K562 (cell line): ENCODE results near the gene PLXNB1. TPM values are rescaled to one million over a fixed set of nuclear protein-coding genes. Genes with fewer than 3 reads are reported as not detected.

Source experiments
- ATF1 ChIP-seq, 2 experiments: fragments of 450-650 bp in 1 of 2; IDR thresholded peaks; 2 replicates each; pipeline ENCODE4 v1.6.1; 2016; ENCODE audit warnings: missing compliant biosample characterization in 1 of 2, missing genetic modification characterization in 1 of 2
- CBFA2T2 ChIP-seq: fragments of 450-650 bp; conservative IDR thresholded peaks from 2 replicates; pipeline ENCODE4 v1.6.1; 2017; ENCODE audit warnings: mild to moderate bottlenecking
- KLF6 ChIP-seq: fragments of 250-450 bp; sonication (Bioruptor Pico); IDR thresholded peaks from 2 replicates; pipeline ENCODE4 v1.4.0; 2020; ENCODE audit warnings: mild to moderate bottlenecking, moderate library complexity, borderline replicate concordance
- LARP7 ChIP-seq: fragments of 450-650 bp; IDR thresholded peaks from 2 replicates; pipeline ENCODE4 v1.6.1; 2016
- NFIX ChIP-seq: fragments of 250-450 bp; sonication (Bioruptor Pico); IDR thresholded peaks from 2 replicates; pipeline ENCODE4 v1.4.0; 2020; ENCODE audit warnings: low read depth, mild to moderate bottlenecking, moderate library complexity
- POLR2A ChIP-seq: fragments of 450-650 bp; conservative IDR thresholded peaks from 2 replicates; pipeline ENCODE4 v1.6.1; 2016
- ZEB2 ChIP-seq: fragments of 450-650 bp; IDR thresholded peaks from 2 replicates; pipeline ENCODE4 v1.6.1; 2016
- polyA plus RNA-seq, 8 experiments: library from polyadenylated mRNA; depleted of rRNA in 4 of 8; stranded (reverse) in 5 of 8; unstranded in 3 of 8; fragments of >200 nt; fragmentation: Nextera tagmentation in 2 of 8; fragmentation: Illumina TruSeq in 1 of 8; extraction: Ambion mirVana in 2 of 8; extraction: Trizol in 1 of 8; gene quantifications; 2 replicates each; pipeline versions ENCODE4 v1.2.1 to v1.2.3, GENCODE V29; 2011 to 2014; ENCODE audit warnings: inconsistent platforms in 1 of 8, missing spikeins in 1 of 8
- total RNA-seq, 7 experiments: library from RNA; depleted of rRNA in 6 of 7; stranded (reverse); fragments of >200 nt in 6 of 7; fragmentation: Illumina TruSeq in 2 of 7; extraction: Trizol in 2 of 7; gene quantifications; 2 replicates each; pipeline versions ENCODE4 v1.2.1 to v1.2.3, GENCODE V29; 2011 to 2021; ENCODE audit warnings: low replicate concordance in 1 of 7
- TF ChIP-seq, protein P1 (sequence below), 2 experiments: fragments of 450-650 bp; formaldehyde crosslinking in 1 of 2; IDR thresholded peaks; 2 replicates each; pipeline versions ENCODE4 v1.4.0 to v1.6.1; 2014 to 2020; ENCODE audit warnings: mild to moderate bottlenecking in 2 of 2, borderline replicate concordance in 1 of 2, low read depth in 1 of 2
- TF ChIP-seq, protein P2 (sequence below): fragments of 250-450 bp; sonication (Bioruptor Pico); IDR thresholded peaks from 2 replicates; pipeline ENCODE4 v1.4.0; 2020; ENCODE audit warnings: mild to moderate bottlenecking, moderate library complexity
- TF ChIP-seq, protein P3 (sequence below): sonication (generic); formaldehyde crosslinking; IDR thresholded peaks from 2 replicates; pipeline ENCODE4 v1.8.0; 2023; ENCODE audit warnings: mild to moderate bottlenecking, missing genetic modification reagents

The PLXNB1 gene
- total and polyA plus RNA-seq, 9 of the 15 experiments (the other 6 are each of a cell fraction or from before 2014, with no cell fraction given) = 0.17 to 17.4 (median 6.0) TPM

DNA sequence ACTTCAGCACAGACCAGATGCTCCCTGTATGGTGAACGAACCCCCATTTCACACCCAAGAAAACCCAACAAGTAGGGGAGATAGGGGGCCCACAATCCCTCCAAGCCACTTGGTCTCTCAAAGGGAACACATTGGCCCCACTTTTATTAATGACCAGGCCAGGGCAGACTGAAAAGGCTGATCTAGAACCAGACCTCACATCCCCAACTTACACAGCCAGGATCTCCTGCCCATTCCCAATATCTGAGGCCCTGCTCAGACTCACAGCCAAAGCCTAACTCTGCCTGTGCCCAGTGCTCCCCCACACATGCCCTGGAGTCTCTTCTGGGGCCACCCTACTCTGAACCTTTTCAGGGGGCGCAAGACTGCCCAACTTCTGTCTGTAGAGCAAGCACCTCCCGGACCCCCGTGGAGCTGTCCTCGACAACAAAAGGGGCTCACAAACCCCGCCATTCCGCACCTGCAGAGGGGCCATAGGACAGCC lies 1.8 kb downstream of the PLXNB1 start (continued):
- TF ChIP-seq, protein P1, sequence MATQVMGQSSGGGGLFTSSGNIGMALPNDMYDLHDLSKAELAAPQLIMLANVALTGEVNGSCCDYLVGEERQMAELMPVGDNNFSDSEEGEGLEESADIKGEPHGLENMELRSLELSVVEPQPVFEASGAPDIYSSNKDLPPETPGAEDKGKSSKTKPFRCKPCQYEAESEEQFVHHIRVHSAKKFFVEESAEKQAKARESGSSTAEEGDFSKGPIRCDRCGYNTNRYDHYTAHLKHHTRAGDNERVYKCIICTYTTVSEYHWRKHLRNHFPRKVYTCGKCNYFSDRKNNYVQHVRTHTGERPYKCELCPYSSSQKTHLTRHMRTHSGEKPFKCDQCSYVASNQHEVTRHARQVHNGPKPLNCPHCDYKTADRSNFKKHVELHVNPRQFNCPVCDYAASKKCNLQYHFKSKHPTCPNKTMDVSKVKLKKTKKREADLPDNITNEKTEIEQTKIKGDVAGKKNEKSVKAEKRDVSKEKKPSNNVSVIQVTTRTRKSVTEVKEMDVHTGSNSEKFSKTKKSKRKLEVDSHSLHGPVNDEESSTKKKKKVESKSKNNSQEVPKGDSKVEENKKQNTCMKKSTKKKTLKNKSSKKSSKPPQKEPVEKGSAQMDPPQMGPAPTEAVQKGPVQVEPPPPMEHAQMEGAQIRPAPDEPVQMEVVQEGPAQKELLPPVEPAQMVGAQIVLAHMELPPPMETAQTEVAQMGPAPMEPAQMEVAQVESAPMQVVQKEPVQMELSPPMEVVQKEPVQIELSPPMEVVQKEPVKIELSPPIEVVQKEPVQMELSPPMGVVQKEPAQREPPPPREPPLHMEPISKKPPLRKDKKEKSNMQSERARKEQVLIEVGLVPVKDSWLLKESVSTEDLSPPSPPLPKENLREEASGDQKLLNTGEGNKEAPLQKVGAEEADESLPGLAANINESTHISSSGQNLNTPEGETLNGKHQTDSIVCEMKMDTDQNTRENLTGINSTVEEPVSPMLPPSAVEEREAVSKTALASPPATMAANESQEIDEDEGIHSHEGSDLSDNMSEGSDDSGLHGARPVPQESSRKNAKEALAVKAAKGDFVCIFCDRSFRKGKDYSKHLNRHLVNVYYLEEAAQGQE (IDR thresholded peaks at IDR 0.05; ENCODE audit: borderline replicate concordance) = no peak
- TF ChIP-seq, protein P1 (CRISPR knock-in tag; IDR thresholded peaks at IDR 0.05; ENCODE audit: low read depth) = no peak
- TF ChIP-seq ATF1 (CRISPR knock-in tag; IDR thresholded peaks at IDR 0.05) (no peak), ATF1 (tag; IDR thresholded peaks at IDR 0.05) (no peak), NFIX (CRISPR knock-in tag) (no peak), KLF6 (CRISPR knock-in tag) (no peak), POLR2A (no peak), ZEB2 (no peak), LARP7 (no peak), CBFA2T2 (no peak)
- TF ChIP-seq, protein P2, sequence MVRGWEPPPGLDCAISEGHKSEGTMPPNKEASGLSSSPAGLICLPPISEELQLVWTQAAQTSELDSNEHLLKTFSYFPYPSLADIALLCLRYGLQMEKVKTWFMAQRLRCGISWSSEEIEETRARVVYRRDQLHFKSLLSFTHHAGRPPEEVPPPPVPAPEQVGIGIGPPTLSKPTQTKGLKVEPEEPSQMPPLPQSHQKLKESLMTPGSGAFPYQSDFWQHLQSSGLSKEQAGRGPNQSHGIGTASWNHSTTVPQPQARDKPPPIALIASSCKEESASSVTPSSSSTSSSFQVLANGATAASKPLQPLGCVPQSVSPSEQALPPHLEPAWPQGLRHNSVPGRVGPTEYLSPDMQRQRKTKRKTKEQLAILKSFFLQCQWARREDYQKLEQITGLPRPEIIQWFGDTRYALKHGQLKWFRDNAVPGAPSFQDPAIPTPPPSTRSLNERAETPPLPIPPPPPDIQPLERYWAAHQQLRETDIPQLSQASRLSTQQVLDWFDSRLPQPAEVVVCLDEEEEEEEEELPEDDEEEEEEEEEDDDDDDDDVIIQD (CRISPR knock-in tag) = no peak
- TF ChIP-seq, protein P3, sequence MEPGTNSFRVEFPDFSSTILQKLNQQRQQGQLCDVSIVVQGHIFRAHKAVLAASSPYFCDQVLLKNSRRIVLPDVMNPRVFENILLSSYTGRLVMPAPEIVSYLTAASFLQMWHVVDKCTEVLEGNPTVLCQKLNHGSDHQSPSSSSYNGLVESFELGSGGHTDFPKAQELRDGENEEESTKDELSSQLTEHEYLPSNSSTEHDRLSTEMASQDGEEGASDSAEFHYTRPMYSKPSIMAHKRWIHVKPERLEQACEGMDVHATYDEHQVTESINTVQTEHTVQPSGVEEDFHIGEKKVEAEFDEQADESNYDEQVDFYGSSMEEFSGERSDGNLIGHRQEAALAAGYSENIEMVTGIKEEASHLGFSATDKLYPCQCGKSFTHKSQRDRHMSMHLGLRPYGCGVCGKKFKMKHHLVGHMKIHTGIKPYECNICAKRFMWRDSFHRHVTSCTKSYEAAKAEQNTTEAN (CRISPR knock-in tag) = no peak
